Esophagus squamous epithelium (tissue), 5 donors: ENCODE data around the gene FAM171A1. TPM values are rescaled to one million over a fixed set of nuclear protein-coding genes. Genes with fewer than 3 reads are reported as not detected.
"Not testable (repeated sequence)": the region's sequence is repeated elsewhere in the genome, so short reads cannot be mapped to it uniquely, and the experiment has no call there.

Experiments
- DNase-seq: peaks from one replicate; lab custom pipeline; 2025; lab: John Stamatoyannopoulos, UW
- H3K27ac ChIP-seq, 4 donors: fragments of 200-600 bp; sonication (generic); one replicate each; pipeline ENCODE4 v1.5.1; 2016 to 2019; ENCODE audit warnings: mild to moderate bottlenecking in 1 of 4
- H3K27me3 ChIP-seq, 4 donors: fragments of 200-600 bp; sonication (generic); 1 replicate in 3 of 4; 2 replicates in 1 of 4; pipeline versions ENCODE4 v1.5.1 to v1.6.0; 2017 to 2021; ENCODE audit warnings: antibody characterized with exemption in 1 of 4
- H3K36me3 ChIP-seq, 3 donors: fragments of 200-600 bp; sonication (generic); one replicate each; pipeline ENCODE4 v1.5.1; 2016 to 2019
- H3K4me1 ChIP-seq, 3 donors: fragments of 200-600 bp; sonication (generic); one replicate each; pipeline ENCODE4 v1.5.1; 2017 to 2019
- H3K4me3 ChIP-seq, 4 donors: fragments of 200-600 bp; sonication (generic); 1 replicate in 3 of 4; 2 replicates in 1 of 4; pipeline ENCODE4 v1.5.1; 2016 to 2019; ENCODE audit warnings: mild to moderate bottlenecking in 2 of 4, moderate library complexity in 1 of 4
- H3K9me3 ChIP-seq, 3 donors: fragments of 200-600 bp; sonication (generic); one replicate each; pipeline ENCODE4 v1.5.1; 2016 to 2019
- POLR2A ChIP-seq, 4 donors: fragments of 450-650 bp; IDR thresholded peaks; one replicate each; pipeline ENCODE4 v1.6.1; 2017; ENCODE audit warnings: antibody characterized with exemption in 4 of 4, mild to moderate bottlenecking in 4 of 4, moderate library complexity in 3 of 4
- WGBS, 2 donors: methylation state at CpG; one replicate each; pipeline ENCODE4 v1.1.5; 2018; 5-methylcytosine and 5-hydroxymethylcytosine counted together
- intact Hi-C: fragments of 100-400 bp; cut with DNase I; formaldehyde crosslinking; loops from one replicate; pipeline ENCODE4 v1.15.0; 2022
- total RNA-seq, 4 donors: library from RNA; depleted of rRNA; stranded (reverse); fragments of >200 nt; gene quantifications; one replicate each; pipeline ENCODE4 v1.1.0, GENCODE V29; 2016
- TF ChIP-seq, protein P1 (sequence below), 6 experiments: fragments of 450-650 bp in 4 of 6; fragments of 200-600 bp in 2 of 6; sonication (generic) in 2 of 6; IDR thresholded peaks; one replicate each; pipeline ENCODE4 v1.5.1; 2016 to 2019; ENCODE audit warnings: antibody characterized with exemption in 6 of 6, mild to moderate bottlenecking in 4 of 6, moderate library complexity in 4 of 6
- donor health status: DM: yes; HTN: yes; CAD: no.

Gene FAM171A1
- total RNA-seq, 4 donors from 2014 or later, result 3.8 to 10.9 (median 5.3) TPM

DNA sequence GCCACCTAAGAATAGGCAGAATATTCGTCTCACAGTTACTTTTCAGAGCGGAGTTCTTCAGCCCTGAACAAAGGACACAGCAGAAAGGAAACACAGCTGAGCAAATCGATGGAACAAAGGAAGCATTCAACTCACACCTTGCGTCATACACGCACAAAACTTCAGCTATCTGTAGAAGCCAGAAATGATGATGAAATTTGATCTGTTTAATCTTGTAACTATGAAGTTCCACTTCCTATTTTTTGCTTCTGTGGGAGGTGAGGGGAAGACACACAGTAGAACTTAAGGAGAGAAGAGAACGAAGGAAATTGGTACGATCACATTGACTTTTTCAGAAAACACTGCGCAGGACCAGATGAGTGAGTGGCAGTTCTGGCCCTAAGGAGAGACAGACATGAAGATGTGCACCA lies 26.2 kb downstream of the FAM171A1 start:
- no peak overlapping the region for H3K4me3 ChIP-seq
- TF ChIP-seq, protein P1, sequence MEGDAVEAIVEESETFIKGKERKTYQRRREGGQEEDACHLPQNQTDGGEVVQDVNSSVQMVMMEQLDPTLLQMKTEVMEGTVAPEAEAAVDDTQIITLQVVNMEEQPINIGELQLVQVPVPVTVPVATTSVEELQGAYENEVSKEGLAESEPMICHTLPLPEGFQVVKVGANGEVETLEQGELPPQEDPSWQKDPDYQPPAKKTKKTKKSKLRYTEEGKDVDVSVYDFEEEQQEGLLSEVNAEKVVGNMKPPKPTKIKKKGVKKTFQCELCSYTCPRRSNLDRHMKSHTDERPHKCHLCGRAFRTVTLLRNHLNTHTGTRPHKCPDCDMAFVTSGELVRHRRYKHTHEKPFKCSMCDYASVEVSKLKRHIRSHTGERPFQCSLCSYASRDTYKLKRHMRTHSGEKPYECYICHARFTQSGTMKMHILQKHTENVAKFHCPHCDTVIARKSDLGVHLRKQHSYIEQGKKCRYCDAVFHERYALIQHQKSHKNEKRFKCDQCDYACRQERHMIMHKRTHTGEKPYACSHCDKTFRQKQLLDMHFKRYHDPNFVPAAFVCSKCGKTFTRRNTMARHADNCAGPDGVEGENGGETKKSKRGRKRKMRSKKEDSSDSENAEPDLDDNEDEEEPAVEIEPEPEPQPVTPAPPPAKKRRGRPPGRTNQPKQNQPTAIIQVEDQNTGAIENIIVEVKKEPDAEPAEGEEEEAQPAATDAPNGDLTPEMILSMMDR (IDR thresholded peaks at IDR 0.05), result no peak
- no peak for TF ChIP-seq POLR2A (IDR thresholded peaks at IDR 0.05)
- intact Hi-C loops, result no loop called here
- H3K9me3 ChIP-seq, result no peaks in the 10 kb centered on the region
- H3K27ac ChIP-seq, result peak overlapping the region in 1 of 4 donors; percentile 21
- 31 to 34% methylated on average over 8 of the region's 8 CpGs for WGBS, 2 donors
- no peaks in the 10 kb centered on the region for H3K27me3 ChIP-seq
- no peak for DNase-seq
- peaks cover 0 to 28% (median 0%) of the 10 kb centered on the region in 3 donors for H3K4me1 ChIP-seq
- H3K36me3 ChIP-seq, result no peaks in the 10 kb centered on the region

DNA sequence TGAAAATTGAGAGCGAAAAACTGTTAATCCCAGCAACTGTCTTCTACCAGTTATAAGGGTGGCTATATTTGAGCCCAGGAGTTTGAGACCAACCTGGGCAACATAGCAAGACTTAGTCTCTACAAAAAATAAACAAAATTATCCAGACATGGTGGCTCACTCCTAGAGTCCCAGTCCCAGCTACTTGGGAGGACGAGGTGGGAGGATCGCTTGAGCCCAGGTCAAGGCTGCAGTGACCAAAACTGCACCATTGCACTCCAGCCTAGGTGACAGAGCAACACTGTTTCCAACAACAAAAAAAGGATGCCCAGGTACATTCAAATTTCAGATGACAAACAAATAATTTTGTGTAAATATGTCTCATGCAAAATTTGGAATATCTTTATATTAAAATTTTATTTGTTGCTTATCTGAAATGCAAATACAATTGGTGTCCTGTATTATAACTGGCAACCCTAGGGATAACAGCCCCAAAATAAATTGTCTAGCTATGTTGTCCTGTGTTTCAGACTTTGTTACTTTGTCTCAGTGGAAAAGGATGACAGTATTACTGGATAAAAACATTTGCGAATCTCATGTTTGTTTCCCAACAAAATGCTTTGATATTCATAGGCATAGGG lies 26.7 kb downstream of the FAM171A1 start:
- H3K27me3 ChIP-seq, result no peaks in the 10 kb centered on the region

DNA sequence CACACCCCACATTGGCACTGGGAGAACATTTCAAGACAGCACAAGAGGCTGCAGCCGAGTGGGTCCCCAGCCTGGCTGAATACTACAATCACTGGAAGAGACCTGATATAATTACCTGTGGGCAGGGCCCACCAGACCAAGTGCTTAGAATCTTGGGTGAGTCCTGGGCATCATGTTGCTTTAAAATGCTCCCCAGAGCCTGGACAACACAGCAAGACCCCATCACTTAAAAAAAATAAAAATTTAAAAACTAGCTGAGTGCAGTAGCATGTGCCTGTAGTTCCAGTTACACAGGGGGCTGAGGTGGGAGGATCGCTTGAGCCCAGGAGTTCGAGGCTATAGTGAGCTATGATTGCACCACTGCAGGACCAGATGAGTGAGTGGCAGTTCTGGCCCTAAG lies 28.1 kb downstream of the FAM171A1 start:
- Histone ChIP-seq H3K27me3 (no peaks in the 10 kb centered on the region), H3K27ac (no peak overlapping the region), H3K9me3 (no peaks in the 10 kb centered on the region), H3K4me3 (no peak overlapping the region), H3K36me3 (no peaks in the 10 kb centered on the region), H3K4me1 (peaks cover 0 to 19% (median 0%) of the 10 kb centered on the region in 3 donors)
- WGBS, 2 donors, result 70 to 88% methylated on average over 3 of the region's 3 CpGs
- no peak for DNase-seq
- TF ChIP-seq, protein P1 (IDR thresholded peaks at IDR 0.05), result no peak
- intact Hi-C loops, result no loop called here

More for the DNA sequence above, 26.7 kb downstream of the FAM171A1 start:
- WGBS, 2 donors, result 84 to 86% methylated on average over 4 of the region's 4 CpGs
- intact Hi-C loops, result no loop called here
- TF ChIP-seq POLR2A (IDR thresholded peaks at IDR 0.05), result no peak
- TF ChIP-seq, protein P1 (IDR thresholded peaks at IDR 0.05), result no peak
- no peaks in the 10 kb centered on the region for H3K36me3 ChIP-seq
- H3K4me3 ChIP-seq, result no peak overlapping the region
- DNase-seq, result no peak
- H3K4me1 ChIP-seq, result peaks cover 0 to 25% (median 0%) of the 10 kb centered on the region in 3 donors
- no peaks in the 10 kb centered on the region for H3K9me3 ChIP-seq
- peak overlapping the region in 1 of 4 donors; percentile 21 for H3K27ac ChIP-seq

DNA sequence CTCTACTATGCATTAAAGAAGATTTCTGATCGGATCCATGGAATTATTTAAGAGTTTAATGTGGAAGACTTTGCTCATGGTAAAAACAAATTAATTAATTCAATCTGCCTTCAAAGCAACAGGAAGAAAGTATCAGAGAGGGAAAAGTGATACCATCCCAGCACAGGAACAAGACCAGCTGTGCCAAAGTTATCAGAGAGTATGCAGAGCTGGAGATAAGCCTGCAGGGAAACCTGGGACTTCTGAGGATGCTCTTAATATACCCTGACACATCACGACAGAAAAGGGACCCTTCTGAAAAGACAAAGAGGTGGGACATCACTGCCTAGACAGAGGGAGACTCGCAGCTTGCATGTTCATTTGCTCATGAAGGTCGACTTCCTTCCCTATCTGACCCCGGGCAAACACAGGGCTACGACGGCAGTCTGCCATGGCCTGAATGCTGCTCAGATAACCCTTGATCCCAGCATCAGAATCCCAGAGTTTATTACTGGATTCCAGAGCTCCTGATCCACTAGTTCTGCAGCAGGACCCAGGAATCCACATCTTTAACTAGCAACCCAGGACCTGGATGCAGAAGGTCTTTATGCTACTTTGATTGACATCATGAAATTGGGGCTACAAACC lies 29.5 kb downstream of the FAM171A1 start:
- H3K36me3 ChIP-seq, result no peaks in the 10 kb centered on the region
- 67 to 76% methylated on average over 4 to 7 of the region's 7 CpGs for WGBS, 2 donors

DNA sequence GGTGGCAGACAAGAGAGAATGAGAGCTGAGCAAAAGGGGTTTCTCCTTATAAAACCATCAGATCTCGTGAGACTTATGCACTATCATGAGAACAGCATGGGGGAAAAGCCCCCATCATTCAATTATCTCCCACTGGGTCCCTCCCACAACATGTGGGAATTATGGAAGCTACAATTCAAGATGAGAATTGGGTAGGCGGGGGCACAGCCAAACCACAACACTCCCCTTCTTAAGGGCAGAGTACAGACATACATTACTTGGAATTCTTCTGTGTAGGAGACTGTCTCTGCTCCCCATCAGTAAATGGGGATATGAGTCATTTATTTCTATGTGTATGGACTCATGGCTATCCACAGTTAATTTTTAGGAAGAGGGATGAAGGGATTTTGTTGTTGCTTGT lies 31.2 kb downstream of the FAM171A1 start:
- peaks cover 0 to 13% (median 0%) of the 10 kb centered on the region in 3 donors for H3K4me1 ChIP-seq
- no peaks in the 10 kb centered on the region for H3K9me3 ChIP-seq
- DNase-seq, result no peak
- H3K4me3 ChIP-seq, result no peak overlapping the region
- H3K27ac ChIP-seq, result no peak overlapping the region
- intact Hi-C loops, result no loop called here
- WGBS, 2 donors, result 75 to 93% methylated on average over 2 of the region's 2 CpGs
- no peaks in the 10 kb centered on the region for H3K36me3 ChIP-seq
- TF ChIP-seq POLR2A (IDR thresholded peaks at IDR 0.05), result no peak
- TF ChIP-seq, protein P1 (IDR thresholded peaks at IDR 0.05), result no peak
- H3K27me3 ChIP-seq, result no peaks in the 10 kb centered on the region

More for the DNA sequence above, 29.5 kb downstream of the FAM171A1 start:
- TF ChIP-seq, protein P1 (IDR thresholded peaks at IDR 0.05), result no peak
- TF ChIP-seq POLR2A (IDR thresholded peaks at IDR 0.05), result no peak
- no peak for DNase-seq
- H3K4me1 ChIP-seq, result peaks cover 0 to 19% (median 0%) of the 10 kb centered on the region in 3 donors
- H3K27ac ChIP-seq, result no peak overlapping the region
- intact Hi-C loops, result no loop called here
- H3K9me3 ChIP-seq, result no peaks in the 10 kb centered on the region
- no peaks in the 10 kb centered on the region for H3K27me3 ChIP-seq
- H3K4me3 ChIP-seq, result no peak overlapping the region

DNA sequence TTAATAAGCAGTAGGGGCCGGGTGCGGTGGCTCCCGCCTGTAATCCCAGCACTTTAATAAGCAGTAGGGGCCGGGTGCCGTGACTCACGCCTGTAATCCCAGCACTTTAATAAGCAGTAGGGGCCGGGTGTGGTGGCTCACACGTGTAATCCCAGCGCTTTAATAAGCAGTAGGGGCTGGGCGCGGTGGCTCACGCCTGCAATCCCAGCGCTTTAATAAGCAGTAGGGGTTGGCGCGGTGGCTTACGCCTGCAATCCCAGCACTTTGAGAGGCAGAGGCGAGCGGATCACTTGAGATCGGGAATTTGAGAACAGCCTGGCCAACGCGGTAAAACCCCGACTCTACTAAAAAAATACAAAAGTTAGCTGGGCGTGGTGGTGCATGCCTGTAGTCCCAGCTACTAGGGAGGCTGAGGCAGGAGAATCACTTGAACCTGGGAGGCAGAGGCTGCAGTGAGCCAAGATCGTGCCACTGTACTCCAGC lies 33.6 kb downstream of the FAM171A1 start:
- H3K4me3 ChIP-seq, H3K36me3 ChIP-seq, H3K4me1 ChIP-seq, H3K9me3 ChIP-seq, DNase-seq, H3K27ac ChIP-seq, H3K27me3 ChIP-seq, intact Hi-C loops: not testable (repeated sequence)
- 85 to 94% methylated on average over 21 to 23 of the region's 24 CpGs for WGBS, 2 donors
